Urinary bladder (tissue), 4 donors: Measurements from ENCODE around the gene KRTDAP. TPM values are rescaled to one million over a fixed set of nuclear protein-coding genes. Genes with fewer than 3 reads are reported as not detected.

ENCODE experiments used
- DNase-seq: peaks from one replicate; pipeline ENCODE4 v3.0.0-alpha.2; 2015; ENCODE audit errors: extremely low spot score
- H3K27ac ChIP-seq: one replicate; pipeline ENCODE4 v1.5.1; 2013; ENCODE audit warnings: low read depth, mild to moderate bottlenecking, moderate library complexity
- H3K36me3 ChIP-seq: one replicate; pipeline ENCODE4 v1.6.1; 2013; ENCODE audit warnings: mild to moderate bottlenecking, moderate library complexity; ENCODE audit not compliant: insufficient read depth
- H3K4me1 ChIP-seq: one replicate; pipeline ENCODE4 v1.6.1; 2013; ENCODE audit warnings: mild to moderate bottlenecking, moderate library complexity; ENCODE audit not compliant: insufficient read depth
- H3K4me3 ChIP-seq: one replicate; pipeline ENCODE4 v1.5.1; 2013; ENCODE audit warnings: low read depth, low read length
- WGBS: extraction: QIAGEN DNeasy Blood & Tissue Kit; methylation state at CpG from one replicate; pipeline ENCODE4 v1.1.7; 2013; 5-methylcytosine and 5-hydroxymethylcytosine counted together
- polyA plus RNA-seq: library from polyadenylated mRNA; stranded (reverse); fragments of 200-250 nt; gene quantifications from one replicate; pipeline ENCODE4 v1.2.3, GENCODE V29; 2013
- total RNA-seq: library from RNA; depleted of rRNA; stranded (reverse); fragments of >200 nt; gene quantifications from one replicate; pipeline ENCODE4 v1.2.3, GENCODE V29; 2014
- donor health status: healthy with polysubstance abuse.
- donor health status: healthy.

The KRTDAP gene
- total and polyA plus RNA-seq, 2 donors: not detected

- H3K27ac ChIP-seq: no peak overlapping the region
- no peaks in the 10 kb centered on the region for H3K4me1 ChIP-seq
- no peaks in the 10 kb centered on the region for H3K36me3 ChIP-seq
- H3K4me3 ChIP-seq: no peak overlapping the region
- WGBS: 64% methylated on average over 9 of the region's 9 CpGs
- no peak for DNase-seq
Observed at GRCh38 chr19:35461060-35461459, 29.2 kb downstream of the KRTDAP start.

- WGBS: 86% methylated on average over 10 of the region's 10 CpGs
- no peak for DNase-seq
- Histone ChIP-seq H3K4me3 (no peak overlapping the region), H3K27ac (no peak overlapping the region), H3K36me3 (no peaks in the 10 kb centered on the region), H3K4me1 (no peaks in the 10 kb centered on the region)
Observed at GRCh38 chr19:35460608-35461007, 29.7 kb downstream of the KRTDAP start.

- no peak for DNase-seq
- Histone ChIP-seq H3K36me3 (no peaks in the 10 kb centered on the region), H3K4me3 (no peak overlapping the region), H3K4me1 (no peaks in the 10 kb centered on the region), H3K27ac (peak overlapping the region; percentile 27)
- 36% methylated on average over 14 of the region's 14 CpGs for WGBS
Observed at GRCh38 chr19:35459414-35460082, 30.7 kb downstream of the KRTDAP start.

- Histone ChIP-seq H3K4me1 (no peaks in the 10 kb centered on the region), H3K27ac (peak overlapping the region; percentile 27), H3K4me3 (no peak overlapping the region), H3K36me3 (no peaks in the 10 kb centered on the region)
- 38% methylated on average over 10 of the region's 10 CpGs for WGBS
- DNase-seq: no peak
Observed at GRCh38 chr19:35458731-35459391, 31.4 kb downstream of the KRTDAP start.

- DNase-seq: no peak
- no peak overlapping the region for H3K27ac ChIP-seq
- H3K4me3 ChIP-seq: no peak overlapping the region
- H3K36me3 ChIP-seq: no peaks in the 10 kb centered on the region
- no peaks in the 10 kb centered on the region for H3K4me1 ChIP-seq
- WGBS: 73% methylated on average over 1 of the region's 1 CpG
Observed at GRCh38 chr19:35458192-35458591, 32.1 kb downstream of the KRTDAP start.

- no peak for DNase-seq
- H3K4me3 ChIP-seq: no peak overlapping the region
- 98% methylated on average over 5 of the region's 5 CpGs for WGBS
Observed at GRCh38 chr19:35457173-35457572, 33.1 kb downstream of the KRTDAP start.

GRCh38 chr19:35455616-35456201 lies 34.6 kb downstream of the KRTDAP start:
- Histone ChIP-seq H3K27ac (no peak overlapping the region), H3K4me3 (no peak overlapping the region), H3K36me3 (no peaks in the 10 kb centered on the region), H3K4me1 (no peaks in the 10 kb centered on the region)
- WGBS: 82% methylated on average over 3 of the region's 3 CpGs
- DNase-seq: no peak

More at GRCh38 chr19:35457173-35457572, 33.1 kb downstream of the KRTDAP start:
- Histone ChIP-seq H3K27ac (no peak overlapping the region), H3K4me1 (no peaks in the 10 kb centered on the region), H3K36me3 (no peaks in the 10 kb centered on the region)

- DNase-seq: no peak
- WGBS: 97% methylated on average over 2 of the region's 2 CpGs
- Histone ChIP-seq H3K4me3 (no peak overlapping the region), H3K27ac (no peak overlapping the region), H3K4me1 (no peaks in the 10 kb centered on the region), H3K36me3 (no peaks in the 10 kb centered on the region)
Observed at GRCh38 chr19:35454663-35455062, 35.6 kb downstream of the KRTDAP start.

GRCh38 chr19:35451338-35452096 lies 38.7 kb downstream of the KRTDAP start:
- WGBS: 81% methylated on average over 7 of the region's 7 CpGs

GRCh38 chr19:35449359-35450043 lies 40.8 kb downstream of the KRTDAP start:
- WGBS: 77% methylated on average over 27 of the region's 27 CpGs
- Histone ChIP-seq H3K27ac (no peak overlapping the region), H3K4me1 (no peaks in the 10 kb centered on the region), H3K4me3 (no peak overlapping the region), H3K36me3 (no peaks in the 10 kb centered on the region)
- no peak for DNase-seq

More at GRCh38 chr19:35451338-35452096, 38.7 kb downstream of the KRTDAP start:
- Histone ChIP-seq H3K4me1 (no peaks in the 10 kb centered on the region), H3K36me3 (no peaks in the 10 kb centered on the region), H3K4me3 (no peak overlapping the region), H3K27ac (no peak overlapping the region)
- DNase-seq: no peak

- no peak for DNase-seq
- Histone ChIP-seq H3K4me3 (no peak within 1 kb of the TSS), H3K36me3 (no peaks in the 10 kb centered on the region), H3K4me1 (no peaks in the 10 kb centered on the region), H3K27ac (no peak within 1 kb of the TSS)
- WGBS: 91% methylated on average over 12 of the region's 12 CpGs
Observed at GRCh38 chr19:35447606-35448469, 42.4 kb downstream of the KRTDAP start, which contains the start of gene FFAR2. Gene FFAR2 (plus strand): TSS chr19:35448257. CDS start chr19:35449715, 1,458 bp downstream.

GRCh38 chr19:35445826-35446593 lies 44.3 kb downstream of the KRTDAP start:
- Histone ChIP-seq H3K36me3 (no peaks in the 10 kb centered on the region), H3K4me3 (no peak overlapping the region), H3K4me1 (no peaks in the 10 kb centered on the region), H3K27ac (no peak overlapping the region)
- WGBS: 76% methylated on average over 21 of the region's 21 CpGs
- DNase-seq: no peak
